HG03558 (cell line): ENCODE results near the gene OR56A5.

Source experiments
- ATAC-seq: cut with Tn5 transposase; IDR thresholded peaks from one replicate; pipeline ENCODE4 v1.9.1; 2021; ENCODE audit warnings: moderate number of reproducible peaks; ENCODE audit not compliant: unreplicated experiment; ENCODE audit errors: extremely low read depth

OR56A5 gene

DNA sequence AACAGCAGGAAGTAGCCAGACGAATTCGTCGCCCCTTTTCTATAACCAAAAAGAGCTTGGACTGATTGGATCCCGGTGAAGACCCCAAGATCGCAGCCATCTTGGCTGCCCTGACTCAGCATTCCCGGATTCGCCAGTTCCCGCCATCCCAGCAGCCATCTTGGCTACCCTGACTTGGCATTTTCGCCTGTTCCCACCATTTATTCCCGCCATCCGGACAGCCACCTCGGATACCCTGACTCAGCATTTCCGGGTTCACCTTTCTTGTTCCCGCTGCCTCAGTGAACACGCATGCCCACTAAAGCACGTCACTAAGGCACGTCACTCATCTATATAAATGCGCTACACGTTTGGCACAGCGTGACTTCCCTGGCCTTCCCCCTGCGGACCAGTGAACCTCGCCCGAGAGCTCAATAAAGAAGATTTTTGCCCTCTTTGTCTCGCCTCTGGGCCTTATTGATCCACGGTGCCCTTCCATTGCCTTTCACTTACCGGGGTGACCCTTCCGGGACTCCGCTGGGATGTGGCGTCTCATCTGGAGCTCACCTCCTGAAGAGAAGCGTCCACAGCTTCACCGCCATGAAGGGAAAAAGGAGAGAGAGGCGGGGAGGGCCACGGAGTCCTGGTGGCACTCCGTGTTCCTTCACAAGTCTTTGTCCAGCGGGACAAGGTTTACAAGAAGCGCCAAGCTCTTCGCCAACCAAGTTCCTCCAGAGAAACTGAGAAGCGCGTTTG is 30.3 kb downstream of the OR56A5 start:
- no peak for ATAC-seq

DNA sequence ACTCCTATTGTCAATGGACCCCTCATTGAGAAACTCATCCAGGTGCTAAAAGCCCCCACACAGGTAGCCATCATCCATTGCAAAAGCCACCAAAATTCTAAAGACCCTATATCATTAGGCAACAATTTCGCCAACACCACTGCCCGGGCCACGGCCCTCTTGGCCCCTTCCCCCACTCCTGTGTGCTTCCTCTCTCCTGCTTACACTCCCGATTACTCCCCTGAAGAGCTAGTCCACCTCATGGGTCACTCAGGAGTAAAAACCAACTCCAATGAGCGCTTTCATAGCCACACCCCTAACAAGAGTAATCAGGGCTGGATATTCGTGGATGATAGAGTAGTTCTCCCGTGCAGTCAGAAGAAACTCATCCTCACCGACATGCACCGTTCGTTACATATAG is 35.2 kb downstream of the OR56A5 start:
- no peak for ATAC-seq

DNA sequence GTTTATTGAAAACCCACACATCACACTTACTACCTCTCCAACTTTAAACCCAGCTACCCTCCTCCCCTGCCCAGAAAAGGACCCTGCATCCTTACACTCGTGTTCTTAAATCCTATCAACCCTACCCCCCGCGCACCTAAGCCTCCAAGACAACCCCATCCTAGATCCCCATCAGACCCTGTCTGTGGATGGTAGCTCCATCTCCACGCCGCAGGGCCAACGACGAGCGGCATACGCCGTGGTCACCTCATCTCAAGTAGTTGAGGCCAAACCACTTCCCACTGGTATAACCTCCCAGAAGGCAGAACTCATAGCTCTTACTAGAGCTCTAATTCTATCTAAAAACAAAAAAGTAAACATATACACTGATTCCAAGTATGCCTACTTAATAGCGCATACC is 35.6 kb downstream of the OR56A5 start:
- no peak for ATAC-seq

DNA sequence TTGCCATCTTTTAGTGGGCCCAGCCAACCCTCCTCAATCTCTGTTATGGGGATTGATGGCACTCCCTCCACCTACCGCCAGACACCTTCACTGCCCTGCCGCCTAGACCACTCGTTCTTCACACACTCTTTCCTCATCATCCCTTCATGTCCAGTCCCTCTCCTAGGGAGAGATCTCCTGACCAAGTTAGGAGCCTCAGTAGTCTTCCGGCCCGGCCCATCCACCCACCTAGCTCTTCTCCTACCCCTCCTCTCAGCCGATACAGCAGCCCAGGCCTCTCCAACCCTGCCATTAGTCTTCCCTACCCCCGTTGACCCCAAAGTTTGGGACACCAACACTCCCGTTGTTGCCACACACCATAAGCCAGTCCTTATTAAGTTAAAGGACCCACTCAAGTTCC is 37.2 kb downstream of the OR56A5 start:
- ATAC-seq: no peak

DNA sequence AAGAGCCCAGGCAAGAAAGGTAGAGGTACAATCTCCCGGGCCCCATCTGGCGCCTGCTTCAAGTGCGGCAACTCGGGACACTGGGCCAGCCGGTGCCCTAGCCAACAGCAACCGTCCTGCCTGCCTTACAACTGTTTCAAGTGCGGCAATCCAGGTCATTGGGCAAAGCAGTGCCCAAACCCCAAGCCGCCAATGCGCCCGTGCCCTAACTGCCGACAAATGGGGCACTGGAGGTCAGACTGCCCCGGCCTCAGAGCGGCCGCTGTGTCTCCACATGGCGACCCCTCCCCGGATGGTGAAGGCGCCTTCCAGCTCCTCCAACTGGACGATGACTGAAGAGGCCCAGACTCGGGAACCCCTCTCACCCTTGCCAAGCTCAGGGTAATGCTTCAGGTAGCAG is 37.7 kb downstream of the OR56A5 start:
- no peak for ATAC-seq

DNA sequence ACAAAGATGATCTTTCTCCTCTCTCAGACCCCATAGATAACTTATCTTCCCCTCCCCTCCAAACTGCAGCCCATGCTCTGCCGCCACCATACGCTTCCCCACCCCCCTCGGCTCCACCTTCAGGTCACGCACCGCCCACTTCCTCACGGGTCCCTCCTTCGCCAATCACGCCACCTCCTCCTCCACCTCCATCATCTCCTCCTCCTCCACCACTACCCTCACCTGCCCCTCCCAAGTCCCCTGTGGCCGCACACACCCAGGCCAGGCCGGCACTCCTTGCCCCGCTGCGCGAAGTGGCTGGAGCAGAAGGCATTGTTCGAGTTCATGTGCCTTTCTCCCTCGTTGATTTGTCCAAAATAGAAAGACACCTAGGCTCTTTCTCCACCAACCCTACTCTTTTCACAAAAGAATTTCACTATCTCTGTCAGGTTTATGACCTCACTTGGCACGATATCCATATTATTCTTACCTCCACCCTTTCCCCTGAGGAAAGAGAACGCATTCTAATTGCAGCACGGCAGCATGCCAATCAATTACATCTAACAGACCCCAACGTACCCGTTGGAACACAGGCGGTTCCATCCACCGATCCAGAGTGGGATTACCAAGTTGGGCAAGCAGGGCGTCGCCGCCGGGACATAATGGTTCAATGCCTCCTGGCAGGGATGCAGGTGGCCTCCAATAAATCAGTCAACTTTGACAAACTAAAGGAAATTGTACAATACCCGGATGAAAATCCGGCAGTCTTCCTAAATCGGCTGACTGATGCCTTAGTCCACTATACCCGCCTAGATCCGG is 38.5 kb downstream of the OR56A5 start:
- ATAC-seq: no peak

DNA sequence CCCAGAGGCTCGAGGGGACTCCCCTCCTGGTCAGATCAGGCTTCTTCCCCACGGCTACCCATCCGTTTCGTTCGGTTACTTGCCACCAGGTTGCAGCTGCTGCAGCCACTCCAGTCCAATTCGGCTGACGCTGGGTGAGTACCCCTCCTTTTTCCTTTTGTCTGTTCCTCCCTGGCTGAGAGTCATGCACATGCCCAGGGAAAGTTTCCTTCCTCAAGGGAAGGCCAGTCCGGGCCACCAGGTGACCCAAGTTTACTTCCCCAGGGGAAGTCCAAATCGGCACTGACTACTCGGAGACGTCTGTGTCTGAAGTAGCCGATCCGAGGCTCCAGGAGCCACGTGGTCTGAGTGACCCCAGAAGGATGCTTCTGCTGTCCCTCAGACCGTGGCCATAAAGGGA is 39.5 kb downstream of the OR56A5 start:
- no peak for ATAC-seq

DNA sequence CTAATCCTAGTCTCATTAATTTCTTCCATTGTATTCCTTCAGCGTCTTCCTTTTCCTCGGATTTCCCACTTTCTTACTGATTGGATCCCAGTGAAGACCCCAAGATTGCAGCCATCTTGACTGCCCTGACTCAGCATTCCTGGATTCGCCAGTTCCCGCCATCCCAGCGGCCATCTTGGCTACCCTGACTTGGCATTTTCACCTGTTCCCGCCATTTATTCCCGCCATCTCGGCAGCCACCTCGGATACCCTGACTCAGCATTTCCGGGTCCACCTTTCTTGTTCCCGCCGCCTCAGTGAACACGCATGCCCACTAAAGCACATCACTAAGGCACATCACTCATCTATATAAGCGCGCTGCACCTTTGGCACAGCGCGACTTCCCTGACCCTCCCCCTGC is 40.0 kb downstream of the OR56A5 start:
- no peak for ATAC-seq

DNA sequence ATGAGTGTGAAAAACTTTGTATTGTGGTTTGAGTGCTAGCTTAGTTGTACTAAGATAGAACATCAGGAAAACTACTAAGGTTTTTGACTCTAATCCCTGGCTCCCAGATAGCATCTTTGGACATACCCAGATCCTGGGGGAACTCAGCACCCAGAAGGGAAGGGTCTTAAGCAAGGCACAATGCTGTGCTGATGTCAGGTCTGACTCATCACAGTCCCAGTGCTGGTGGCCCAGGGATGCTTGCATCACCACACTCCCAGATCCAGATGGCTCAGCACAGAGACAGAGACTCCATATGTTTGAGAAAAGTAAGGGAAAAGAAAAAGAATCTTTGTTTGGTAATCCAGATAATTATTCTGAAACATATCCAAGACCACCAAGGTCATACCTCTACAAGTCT is 44.5 kb downstream of the OR56A5 start:
- ATAC-seq: no peak

DNA sequence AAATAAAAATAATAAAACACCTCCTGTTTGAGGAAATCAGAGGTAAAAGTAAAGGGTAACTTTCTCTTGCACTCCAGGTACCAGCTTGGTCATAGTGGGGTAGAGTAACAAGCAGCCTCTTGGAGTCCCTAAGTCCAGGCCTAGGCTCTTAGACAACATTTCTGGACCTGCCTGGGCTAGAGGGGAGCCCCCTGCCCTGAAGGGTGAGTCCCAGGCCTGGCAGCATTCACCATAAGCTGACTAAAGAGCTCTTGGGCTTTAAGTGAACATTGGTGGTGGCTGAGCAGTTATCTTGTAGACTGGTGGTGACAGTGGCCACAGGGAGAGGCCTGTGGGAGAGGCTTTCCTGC is 44.9 kb downstream of the OR56A5 start:
- peak; percentile 30 for ATAC-seq

DNA sequence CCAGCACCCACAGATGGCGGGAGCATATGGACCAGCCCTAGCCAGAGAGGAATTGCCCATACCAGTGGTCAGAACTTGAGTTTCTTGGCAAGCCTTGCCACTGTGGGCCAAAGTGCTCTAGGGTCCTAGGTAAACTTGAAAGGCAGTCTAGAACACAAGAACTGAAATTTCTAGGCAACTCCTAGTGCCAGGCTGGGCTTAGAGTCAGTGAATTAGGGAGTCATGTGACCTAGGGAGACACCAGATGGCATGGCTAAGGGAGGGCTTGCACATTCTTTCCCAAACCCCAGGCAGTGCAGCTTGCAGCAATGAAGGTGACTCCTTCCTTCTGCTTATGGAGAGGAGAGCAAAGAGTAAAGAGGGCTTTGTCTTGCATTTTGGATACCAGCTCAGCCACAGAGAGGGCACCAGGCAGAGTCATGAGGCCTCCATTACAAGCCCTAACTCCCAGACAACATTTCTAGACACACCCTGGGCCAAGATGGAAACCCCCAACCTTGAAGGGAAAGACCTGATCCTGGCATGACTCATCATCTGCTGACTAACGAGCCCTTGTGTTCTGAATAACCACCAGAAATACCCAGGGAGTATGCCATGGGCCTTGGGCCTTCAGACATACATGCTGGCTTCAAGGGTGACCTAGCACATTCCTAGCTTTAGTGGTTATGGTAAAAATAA is 45.4 kb downstream of the OR56A5 start:
- ATAC-seq: peak; percentile 75
